H9 (cell line): ENCODE data around the gene LRRC8C. TPM values are rescaled to one million over a fixed set of nuclear protein-coding genes. Genes with fewer than 3 reads are reported as not detected.

Source experiments
- DNase-seq: peaks from one replicate; pipeline ENCODE4 v3.0.0-alpha.2; 2017
- H2AFZ ChIP-seq: one replicate; pipeline ENCODE4 v1.6.1; 2013; ENCODE audit warnings: mild to moderate bottlenecking, low read length, control low read depth, moderate library complexity
- H2AK5ac ChIP-seq: 2 replicates; pipeline ENCODE4 v1.6.1; 2013; ENCODE audit warnings: low read length, control low read depth, mixed read lengths; ENCODE audit not compliant: insufficient read length
- H2BK120ac ChIP-seq: one replicate; pipeline ENCODE4 v1.6.1; 2013; ENCODE audit warnings: low read depth, mild to moderate bottlenecking, low read length, control low read depth, inconsistent platforms; ENCODE audit not compliant: poor library complexity, severe bottlenecking
- H2BK12ac ChIP-seq: 2 replicates; pipeline ENCODE4 v1.6.1; 2013; ENCODE audit warnings: low read length, control low read depth, mixed read lengths, low read depth; ENCODE audit not compliant: insufficient read length
- H2BK15ac ChIP-seq: 2 replicates; pipeline ENCODE4 v1.6.1; 2013; ENCODE audit warnings: low read depth, low read length, control low read depth
- H2BK20ac ChIP-seq: one replicate; pipeline ENCODE4 v1.6.1; 2013; ENCODE audit warnings: low read depth, mild to moderate bottlenecking, low read length, control low read depth, inconsistent platforms; ENCODE audit not compliant: poor library complexity, severe bottlenecking
- H2BK5ac ChIP-seq: 2 replicates; pipeline ENCODE4 v1.6.1; 2013; ENCODE audit warnings: low read length, control low read depth, mixed read lengths; ENCODE audit not compliant: insufficient read length
- H3K14ac ChIP-seq: 2 replicates; pipeline ENCODE4 v1.6.1; 2013; ENCODE audit warnings: low read length, control low read depth; ENCODE audit not compliant: insufficient read depth
- H3K18ac ChIP-seq: 2 replicates; pipeline ENCODE4 v1.6.1; 2013; ENCODE audit warnings: low read depth, mild to moderate bottlenecking, mixed read lengths, low read length, control low read depth; ENCODE audit not compliant: insufficient read length
- H3K23ac ChIP-seq: 2 replicates; pipeline ENCODE4 v1.6.1; 2013; ENCODE audit warnings: low read length, control low read depth, mixed read lengths, low read depth; ENCODE audit not compliant: insufficient read length
- H3K23me2 ChIP-seq: 2 replicates; pipeline ENCODE4 v1.6.1; 2013; ENCODE audit warnings: low read depth, mild to moderate bottlenecking, mixed read lengths, low read length, control low read depth; ENCODE audit not compliant: insufficient read length, poor library complexity, severe bottlenecking
- H3K27ac ChIP-seq: 2 replicates; pipeline ENCODE4 v1.5.1; 2013; ENCODE audit warnings: low read length, control low read depth, mixed read lengths, low read depth; ENCODE audit not compliant: insufficient read length
- H3K27me3 ChIP-seq: 2 replicates; pipeline ENCODE4 v1.6.1; 2013; ENCODE audit warnings: low read length, control low read depth, inconsistent platforms; ENCODE audit not compliant: insufficient read depth
- H3K4ac ChIP-seq: 2 replicates; pipeline ENCODE4 v1.6.1; 2013; ENCODE audit warnings: low read depth, mild to moderate bottlenecking, control low read depth, inconsistent platforms, low read length, moderate library complexity
- H3K4me1 ChIP-seq: 2 replicates; pipeline ENCODE4 v1.6.1; 2013; ENCODE audit warnings: low read length, control low read depth, inconsistent platforms; ENCODE audit not compliant: insufficient read depth
- H3K4me2 ChIP-seq: 2 replicates; pipeline ENCODE4 v1.6.1; 2013; ENCODE audit warnings: low read length, control low read depth, mixed read lengths; ENCODE audit not compliant: insufficient read length, insufficient read depth
- H3K56ac ChIP-seq: 2 replicates; pipeline ENCODE4 v1.6.1; 2013; ENCODE audit warnings: low read depth, mild to moderate bottlenecking, mixed read lengths, low read length, control low read depth; ENCODE audit not compliant: insufficient read length
- H3K79me1 ChIP-seq: 2 replicates; pipeline ENCODE4 v1.6.1; 2013; ENCODE audit warnings: low read depth, mild to moderate bottlenecking, moderate library complexity, low read length, control low read depth, inconsistent platforms; ENCODE audit not compliant: insufficient read depth, poor library complexity, severe bottlenecking
- H3K79me2 ChIP-seq: 2 replicates; pipeline ENCODE4 v1.6.1; 2013; ENCODE audit warnings: low read length, control low read depth, inconsistent platforms; ENCODE audit not compliant: insufficient read depth
- H3K9ac ChIP-seq: 2 replicates; pipeline ENCODE4 v1.6.1; 2013; ENCODE audit warnings: low read length, control low read depth, mixed read lengths; ENCODE audit not compliant: insufficient read length; ENCODE audit errors: extremely low read depth
- H3K9me3 ChIP-seq: one replicate; pipeline ENCODE4 v1.6.1; 2013; ENCODE audit warnings: low read depth, low read length, inconsistent platforms; ENCODE audit not compliant: control insufficient read depth
- H3T11ph ChIP-seq: one replicate; pipeline ENCODE4 v1.6.1; 2013; ENCODE audit warnings: mild to moderate bottlenecking, low read length, control low read depth, inconsistent platforms
- H4K20me1 ChIP-seq: one replicate; pipeline ENCODE4 v1.6.1; 2013; ENCODE audit not compliant: control insufficient read depth, insufficient read length, insufficient read depth
- H4K5ac ChIP-seq: 2 replicates; pipeline ENCODE4 v1.6.1; 2013; ENCODE audit warnings: low read depth, mild to moderate bottlenecking, mixed read lengths, low read length, control low read depth; ENCODE audit not compliant: insufficient read length
- H4K8ac ChIP-seq: replicated peaks from 2 replicates; pipeline ENCODE4 v1.6.1; 2013; ENCODE audit warnings: low read length, control low read depth, mixed read lengths, low read depth; ENCODE audit not compliant: insufficient read length
- H4K91ac ChIP-seq: 2 replicates; pipeline ENCODE4 v1.6.1; 2013; ENCODE audit warnings: low read depth, mild to moderate bottlenecking, moderate library complexity, mixed read lengths, low read length, control low read depth; ENCODE audit not compliant: insufficient read length
- H3K27ac Mint-ChIP-seq, 3 experiments: 2 replicates in 2 of 3; 3 replicates in 1 of 3; pipeline ENCODE4 v1.8.0; 2020 to 2021; ENCODE audit warnings: mixed read lengths in 3 of 3, mild to moderate bottlenecking in 1 of 3, moderate library complexity in 1 of 3
- H3K27me3 Mint-ChIP-seq: 2 replicates; pipeline ENCODE4 v1.8.0; 2021; ENCODE audit warnings: low read depth, mild to moderate bottlenecking, moderate library complexity, mixed read lengths
- H3K36me3 Mint-ChIP-seq, 3 experiments: 2 replicates in 2 of 3; 3 replicates in 1 of 3; pipeline ENCODE4 v1.8.0; 2020 to 2021; ENCODE audit warnings: low read depth in 3 of 3, mixed read lengths in 3 of 3; ENCODE audit not compliant: insufficient read depth in 1 of 3
- H3K4me1 Mint-ChIP-seq, 2 experiments: 2 replicates each; pipeline ENCODE4 v1.8.0; 2020; ENCODE audit warnings: mixed read lengths in 2 of 2
- H3K4me3 Mint-ChIP-seq, 2 experiments: 2 replicates in 1 of 2; 3 replicates in 1 of 2; pipeline ENCODE4 v1.8.0; 2020 to 2021; ENCODE audit warnings: mild to moderate bottlenecking in 2 of 2, mixed read lengths in 2 of 2, moderate library complexity in 1 of 2
- H3K9me3 Mint-ChIP-seq, 2 experiments: 2 replicates in 1 of 2; 3 replicates in 1 of 2; pipeline ENCODE4 v1.8.0; 2020; ENCODE audit warnings: mild to moderate bottlenecking in 2 of 2, mixed read lengths in 2 of 2, moderate library complexity in 1 of 2
- WGBS: extraction: QIAGEN DNeasy Blood & Tissue Kit; methylation state at CpG from one replicate; pipeline ENCODE4 v1.1.7; 2013; ENCODE audit warnings: missing lambda C conversion rate, low lambda C conversion rate, mixed read lengths; ENCODE audit not compliant: insufficient read length; ENCODE audit errors: extremely low coverage; 5-methylcytosine and 5-hydroxymethylcytosine counted together
- total RNA-seq: library from RNA; stranded (reverse); gene quantifications from 2 replicates; pipeline ENCODE4 v1.2.1, GENCODE V29; 2021
- TF ChIP-seq, protein P1 (sequence below): fragments of 200-600 bp; sonication (generic); conservative IDR thresholded peaks from 3 replicates; pipeline ENCODE4 v1.8.0; 2021; ENCODE audit warnings: antibody characterized with exemption, mild to moderate bottlenecking

LRRC8C gene
- total RNA-seq, 1 experiment from 2014 or later: 1.9 TPM

DNA sequence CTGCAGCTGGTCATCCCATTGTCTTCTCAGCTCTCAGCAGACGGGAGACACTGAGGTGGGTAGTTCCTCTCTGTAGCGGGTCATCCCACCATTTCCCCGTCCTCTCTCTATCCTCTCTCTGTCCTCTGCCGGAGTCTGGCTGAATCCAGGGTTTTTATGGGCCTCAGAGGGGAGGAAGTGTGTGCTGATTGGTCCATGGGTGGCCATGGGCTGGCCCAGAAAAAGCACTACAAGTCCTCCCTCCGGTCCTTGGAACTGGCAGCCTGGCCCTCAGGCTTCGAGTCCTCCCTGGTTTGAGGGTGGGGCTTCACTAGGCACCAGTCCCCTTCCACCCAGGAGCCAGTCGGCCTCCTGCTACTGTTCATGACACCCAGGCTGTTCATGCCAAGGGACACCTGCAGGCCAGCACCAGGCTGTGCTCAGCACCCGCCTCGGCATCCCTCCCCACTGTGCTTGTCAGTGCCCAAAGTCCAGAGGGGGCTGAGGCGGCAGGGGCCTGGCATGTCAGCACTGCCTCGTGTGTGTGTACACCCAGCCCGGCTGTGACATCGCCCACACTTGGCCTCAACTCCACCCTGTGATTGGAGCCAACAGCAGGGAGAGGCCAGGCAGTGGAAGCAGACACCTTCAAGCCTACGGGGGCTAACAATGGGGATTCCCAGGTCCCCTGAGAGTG lies 23.0 kb upstream of the LRRC8C start:
- Histone ChIP-seq H3K4me1 (no peaks in the 10 kb centered on the region), H3K4ac (no peak overlapping the region), H4K91ac (no peak overlapping the region), H3K23ac (no peak overlapping the region), H2BK12ac (no peak overlapping the region), H3K27ac (no peak overlapping the region), H3K14ac (no peak overlapping the region), H3K56ac (no peak overlapping the region), H2BK120ac (no peak overlapping the region), H4K5ac (no peak overlapping the region), H4K20me1 (no peaks in the 10 kb centered on the region), H3K18ac (no peak overlapping the region), H4K8ac (no peak overlapping the region), H2BK15ac (no peak overlapping the region), H2AK5ac (no peak overlapping the region), H2BK20ac (no peak overlapping the region), H3K27me3 (no peaks in the 10 kb centered on the region), H3K23me2 (no peaks in the 10 kb centered on the region), H2AFZ (no peak overlapping the region), H3K4me2 (no peak overlapping the region), H3K79me1 (no peaks in the 10 kb centered on the region), H3K79me2 (no peaks in the 10 kb centered on the region), H2BK5ac (no peak overlapping the region), H3T11ph (no peak overlapping the region), H3K9ac (no peak overlapping the region), H3K9me3 (no peaks in the 10 kb centered on the region)
- peaks cover 7 to 12% of the 10 kb centered on the region in 2 experiments for H3K4me1 Mint-ChIP-seq
- TF ChIP-seq, protein P1, sequence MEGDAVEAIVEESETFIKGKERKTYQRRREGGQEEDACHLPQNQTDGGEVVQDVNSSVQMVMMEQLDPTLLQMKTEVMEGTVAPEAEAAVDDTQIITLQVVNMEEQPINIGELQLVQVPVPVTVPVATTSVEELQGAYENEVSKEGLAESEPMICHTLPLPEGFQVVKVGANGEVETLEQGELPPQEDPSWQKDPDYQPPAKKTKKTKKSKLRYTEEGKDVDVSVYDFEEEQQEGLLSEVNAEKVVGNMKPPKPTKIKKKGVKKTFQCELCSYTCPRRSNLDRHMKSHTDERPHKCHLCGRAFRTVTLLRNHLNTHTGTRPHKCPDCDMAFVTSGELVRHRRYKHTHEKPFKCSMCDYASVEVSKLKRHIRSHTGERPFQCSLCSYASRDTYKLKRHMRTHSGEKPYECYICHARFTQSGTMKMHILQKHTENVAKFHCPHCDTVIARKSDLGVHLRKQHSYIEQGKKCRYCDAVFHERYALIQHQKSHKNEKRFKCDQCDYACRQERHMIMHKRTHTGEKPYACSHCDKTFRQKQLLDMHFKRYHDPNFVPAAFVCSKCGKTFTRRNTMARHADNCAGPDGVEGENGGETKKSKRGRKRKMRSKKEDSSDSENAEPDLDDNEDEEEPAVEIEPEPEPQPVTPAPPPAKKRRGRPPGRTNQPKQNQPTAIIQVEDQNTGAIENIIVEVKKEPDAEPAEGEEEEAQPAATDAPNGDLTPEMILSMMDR: no peak
- DNase-seq: peak; percentile 40
- whole genome bisulfite sequencing: no CpG with 5 or more reads among the region's 14 CpGs
- no peaks in the 10 kb centered on the region for H3K9me3 Mint-ChIP-seq
- no peak overlapping the region for H3K4me3 Mint-ChIP-seq
- no peaks in the 10 kb centered on the region for H3K27me3 Mint-ChIP-seq
- H3K36me3 Mint-ChIP-seq: no peaks in the 10 kb centered on the region; a peak in 1 of 7 replicates
- H3K27ac Mint-ChIP-seq: no peak overlapping the region
